Psoas muscle (tissue), 8 donors: ENCODE data around the gene ATAD3B. TPM values are rescaled to one million over a fixed set of nuclear protein-coding genes. Genes with fewer than 3 reads are reported as not detected.
"Not testable (repeated sequence)": the region's sequence is repeated elsewhere in the genome, so short reads cannot be mapped to it uniquely, and the experiment has no call there.

ENCODE experiments used
- ATAC-seq, 4 donors: fragments of 200-7000 bp; cut with Tn5 transposase; one replicate each; pipeline ENCODE4 v1.9.1; 2020; ENCODE audit warnings: moderate library complexity in 3 of 4, mild to moderate bottlenecking in 2 of 4
- DNase-seq, 2 donors: peaks; one replicate each; pipeline ENCODE4 v3.0.0-alpha.2; 2020
- H3K27ac ChIP-seq: fragments of 200-600 bp; one replicate; pipeline ENCODE4 v1.8.0; 2022
- H3K27me3 ChIP-seq, 3 donors: fragments of 200-600 bp in 1 of 3; one replicate each; pipeline versions ENCODE4 v1.6.1 to v1.8.0; 2013 to 2022; ENCODE audit warnings: low read length in 2 of 3, mild to moderate bottlenecking in 2 of 3, moderate library complexity in 1 of 3; ENCODE audit not compliant: insufficient read depth in 3 of 3
- H3K36me3 ChIP-seq, 2 donors: fragments of 200-600 bp in 1 of 2; one replicate each; pipeline versions ENCODE4 v1.6.1 to v1.8.0; 2013 to 2022; ENCODE audit warnings: low read depth in 1 of 2, mild to moderate bottlenecking in 1 of 2, moderate library complexity in 1 of 2; ENCODE audit not compliant: insufficient read depth in 1 of 2
- H3K4me1 ChIP-seq: fragments of 200-600 bp; one replicate; pipeline ENCODE4 v1.8.0; 2022
- H3K4me3 ChIP-seq: fragments of 200-600 bp; one replicate; pipeline ENCODE4 v1.8.0; 2022; ENCODE audit warnings: mild to moderate bottlenecking
- H3K9me3 ChIP-seq: fragments of 200-600 bp; one replicate; pipeline ENCODE4 v1.8.0; 2022
- WGBS, 3 donors: extraction: QIAGEN DNeasy Blood & Tissue Kit; methylation state at CpG; one replicate each; pipeline versions ENCODE4 v1.1.6 to v1.1.7; 2013; 5-methylcytosine and 5-hydroxymethylcytosine counted together
- intact Hi-C, 2 donors: fragments of 100-400 bp; cut with DNase I; formaldehyde crosslinking; loops; one replicate each; pipeline versions ENCODE4 v1.11.0 to v1.14.2; 2022
- polyA plus RNA-seq, 3 donors: library from polyadenylated mRNA; stranded (reverse); fragments of 200-250 nt; gene quantifications; one replicate each; pipeline ENCODE4 v1.2.3, GENCODE V29; 2013
- total RNA-seq, 4 donors: library from RNA; stranded (reverse); fragmentation: NEBNext Ultra II Directional in 2 of 4; extraction: Animal tissue kit (Norgen Biotek cat#: 25700) in 2 of 4; gene quantifications; one replicate each; pipeline versions ENCODE4 v1.2.1 to v1.2.4, GENCODE V29; 2021 to 2023
- TF ChIP-seq, protein P1 (sequence below): fragments of 200-600 bp; IDR thresholded peaks from one replicate; pipeline ENCODE4 v1.8.0; 2022; ENCODE audit warnings: antibody characterized with exemption
- donor health status: healthy with polysubstance abuse.
- donor health status: DM: no; HTN: no; CAD: no; lungs with moderate emphysema.
- donor health status: Bipolar disorder and iron deficiency.
- donor health status: healthy.
- donor health status: DM: yes; HTN: yes; CAD: no.
- donor health status: DM: no; HTN: no; CAD: no.
- donor health status: DM: no; HTN: no; CAD: no.
- donor health status: DM: yes; HTN: yes; CAD: no.

The ATAD3B gene
- total and polyA plus RNA-seq, 7 donors: 4.6 to 19.4 (median 9.8) TPM

DNA sequence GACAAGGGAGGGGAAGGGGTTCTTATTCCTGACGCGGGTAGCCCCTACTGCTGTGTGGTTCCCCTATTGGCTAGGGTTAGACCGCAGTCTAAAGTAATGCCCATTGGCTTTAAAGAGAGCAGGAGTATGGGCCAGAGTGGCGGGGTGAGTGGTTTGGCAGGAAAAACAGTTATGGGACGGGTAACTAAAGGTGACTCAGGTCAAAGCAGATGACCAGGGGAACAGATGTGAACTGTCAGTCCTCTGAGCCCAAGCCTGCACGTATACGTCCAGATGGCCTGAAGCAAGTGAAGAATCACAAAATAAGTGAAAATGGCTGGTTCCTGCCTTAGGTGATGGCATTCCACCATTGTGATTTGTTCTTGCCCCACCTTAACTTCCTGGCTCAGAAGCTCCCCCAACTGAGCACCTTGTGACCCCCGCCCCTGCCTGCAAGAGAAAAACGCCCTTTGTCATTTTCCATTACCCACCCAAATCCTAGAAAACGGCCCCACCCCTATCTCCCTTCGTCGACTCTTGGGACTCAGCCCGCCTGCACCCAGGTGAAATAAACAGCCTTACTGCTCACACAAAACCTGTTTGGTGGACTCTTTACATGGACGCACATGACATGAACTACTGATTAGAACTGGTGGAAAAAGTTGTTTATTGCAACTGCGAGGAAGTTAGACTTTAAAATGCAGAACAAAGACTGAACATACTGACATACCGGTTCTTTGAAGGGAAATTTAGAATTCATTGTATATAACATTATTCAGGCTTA, 758 bp upstream of the ATAD3B start:
- WGBS, 3 donors: 10 to 13% (median 10%) methylated on average over 16 of the region's 16 CpGs
- peak in 2 of 4 donors; percentile 19 to 31 for ATAC-seq

GRCh38 chr1:1472053-1472876, 700 bp downstream of the ATAD3B start:
- peak overlapping the region; percentile 74 for H3K4me3 ChIP-seq
- DNase-seq, H3K4me1 ChIP-seq, H3K9me3 ChIP-seq, intact Hi-C loops, H3K27me3 ChIP-seq, H3K36me3 ChIP-seq: not testable (repeated sequence)
- peak in 1 of 4 donors; percentile 10 for ATAC-seq
- H3K27ac ChIP-seq: peak overlapping the region; percentile 76
- WGBS, 3 donors: 3 to 8% (median 4%) methylated on average over 20 to 53 of the region's 65 CpGs

More for the DNA sequence above, 758 bp upstream of the ATAD3B start:
- no peak for DNase-seq
- Histone ChIP-seq H3K27me3 (no peaks in the 10 kb centered on the region), H3K27ac (peak overlapping the region; percentile 76), H3K4me3 (peak overlapping the region; percentile 74), H3K36me3 (no peaks in the 10 kb centered on the region), H3K9me3 (no peaks in the 10 kb centered on the region), H3K4me1 (peaks cover 9% of the 10 kb centered on the region)
- TF ChIP-seq, protein P1, sequence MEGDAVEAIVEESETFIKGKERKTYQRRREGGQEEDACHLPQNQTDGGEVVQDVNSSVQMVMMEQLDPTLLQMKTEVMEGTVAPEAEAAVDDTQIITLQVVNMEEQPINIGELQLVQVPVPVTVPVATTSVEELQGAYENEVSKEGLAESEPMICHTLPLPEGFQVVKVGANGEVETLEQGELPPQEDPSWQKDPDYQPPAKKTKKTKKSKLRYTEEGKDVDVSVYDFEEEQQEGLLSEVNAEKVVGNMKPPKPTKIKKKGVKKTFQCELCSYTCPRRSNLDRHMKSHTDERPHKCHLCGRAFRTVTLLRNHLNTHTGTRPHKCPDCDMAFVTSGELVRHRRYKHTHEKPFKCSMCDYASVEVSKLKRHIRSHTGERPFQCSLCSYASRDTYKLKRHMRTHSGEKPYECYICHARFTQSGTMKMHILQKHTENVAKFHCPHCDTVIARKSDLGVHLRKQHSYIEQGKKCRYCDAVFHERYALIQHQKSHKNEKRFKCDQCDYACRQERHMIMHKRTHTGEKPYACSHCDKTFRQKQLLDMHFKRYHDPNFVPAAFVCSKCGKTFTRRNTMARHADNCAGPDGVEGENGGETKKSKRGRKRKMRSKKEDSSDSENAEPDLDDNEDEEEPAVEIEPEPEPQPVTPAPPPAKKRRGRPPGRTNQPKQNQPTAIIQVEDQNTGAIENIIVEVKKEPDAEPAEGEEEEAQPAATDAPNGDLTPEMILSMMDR: no peak
- intact Hi-C loops: no loop called here

- H3K4me1 ChIP-seq, DNase-seq, H3K27ac ChIP-seq, intact Hi-C loops, ATAC-seq, H3K4me3 ChIP-seq, H3K9me3 ChIP-seq, H3K27me3 ChIP-seq: not testable (repeated sequence)
- peaks cover 5 to 31% of the 10 kb centered on the region in 2 donors for H3K36me3 ChIP-seq
- 72 to 87% (median 85%) methylated on average over 14 to 15 of the region's 17 CpGs for WGBS, 3 donors
Measured at GRCh38 chr1:1476011-1476410, 4.4 kb downstream of the ATAD3B start.

GRCh38 chr1:1477206-1477605, 5.6 kb downstream of the ATAD3B start:
- DNase-seq: no peak
- H3K4me1 ChIP-seq: peaks cover 9% of the 10 kb centered on the region
- H3K4me3 ChIP-seq: no peak overlapping the region
- ATAC-seq: no peak
- H3K36me3 ChIP-seq: peaks cover 5 to 37% of the 10 kb centered on the region in 2 donors
- TF ChIP-seq, protein P1: no peak
- no peak overlapping the region for H3K27ac ChIP-seq
- WGBS, 3 donors: 93 to 95% (median 95%) methylated on average over 22 of the region's 22 CpGs
- H3K27me3 ChIP-seq: no peaks in the 10 kb centered on the region
- no peaks in the 10 kb centered on the region for H3K9me3 ChIP-seq
- intact Hi-C loops: no loop called here

GRCh38 chr1:1479547-1480487, 8.3 kb downstream of the ATAD3B start:
- DNase-seq (no peak), ATAC-seq (no peak)
- H3K27ac ChIP-seq: no peak overlapping the region
- no peaks in the 10 kb centered on the region for H3K27me3 ChIP-seq
- intact Hi-C loops: no loop called here
- no peaks in the 10 kb centered on the region for H3K9me3 ChIP-seq
- WGBS, 3 donors: 92 to 94% (median 93%) methylated on average over 42 of the region's 42 CpGs
- peaks cover 8 to 62% of the 10 kb centered on the region in 2 donors for H3K36me3 ChIP-seq
- H3K4me1 ChIP-seq: no peaks in the 10 kb centered on the region
- H3K4me3 ChIP-seq: no peak overlapping the region
- TF ChIP-seq, protein P1: no peak

DNA sequence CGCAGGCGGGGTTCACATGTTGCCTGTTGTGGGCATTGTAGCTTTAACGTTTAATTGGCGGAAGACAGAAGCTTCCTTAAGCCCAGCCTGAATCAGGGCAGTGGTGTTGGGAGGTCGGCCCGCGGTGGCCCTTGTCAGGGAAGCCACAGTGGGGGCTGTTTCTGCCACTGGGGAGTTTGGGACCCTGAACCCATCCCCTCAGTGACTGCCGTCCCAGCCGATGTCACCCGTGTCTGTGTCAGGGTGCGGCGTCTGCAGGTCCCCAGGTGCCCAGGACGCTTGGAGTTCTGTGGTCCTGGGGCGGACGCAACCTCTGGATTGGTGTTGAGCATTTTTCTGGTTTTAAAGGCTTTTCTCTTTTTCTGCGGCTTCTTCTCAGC, 8.9 kb downstream of the ATAD3B start:
- peaks cover 8 to 62% of the 10 kb centered on the region in 2 donors for H3K36me3 ChIP-seq
- intact Hi-C loops, ATAC-seq, H3K4me3 ChIP-seq, H3K4me1 ChIP-seq, DNase-seq, H3K27me3 ChIP-seq, H3K27ac ChIP-seq, H3K9me3 ChIP-seq: not testable (repeated sequence)
- WGBS, 3 donors: 92 to 95% (median 93%) methylated on average over 15 to 16 of the region's 16 CpGs

DNA sequence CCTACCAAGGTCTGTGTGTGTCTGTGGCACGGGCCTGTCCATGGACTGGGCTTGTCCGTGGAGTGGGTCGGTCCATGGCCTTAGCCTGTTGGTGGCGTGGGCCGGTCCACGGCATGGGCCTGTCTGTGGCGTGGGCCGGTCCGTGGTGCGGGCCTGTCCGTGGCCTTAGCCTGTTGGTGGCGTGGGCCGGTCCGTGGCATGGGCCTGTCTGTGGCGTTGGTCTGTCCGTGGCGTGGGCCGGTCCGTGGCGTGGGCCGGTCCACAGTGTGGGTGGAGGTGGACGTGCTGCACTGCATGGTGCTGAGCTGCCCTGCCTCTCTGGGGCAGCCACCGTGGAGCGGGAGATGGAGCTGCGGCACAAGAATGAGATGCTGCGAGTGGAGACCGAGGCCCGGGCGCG, 10.2 kb downstream of the ATAD3B start:
- H3K4me3 ChIP-seq, ATAC-seq, H3K27me3 ChIP-seq, H3K4me1 ChIP-seq, H3K27ac ChIP-seq, DNase-seq, H3K9me3 ChIP-seq, intact Hi-C loops: not testable (repeated sequence)
- WGBS, 3 donors: 93 to 98% (median 96%) methylated on average over 24 to 30 of the region's 30 CpGs
- H3K36me3 ChIP-seq: peaks cover 8 to 70% of the 10 kb centered on the region in 2 donors
